SKM-1 treated with dmso at 0.1 percent for 144 hours (cell line): Measurements from ENCODE around the gene USP6NL.

ENCODE experiments used
- DNase-seq: peaks from one replicate; lab custom pipeline; 2025; ENCODE audit not compliant: unreplicated experiment; lab: John Stamatoyannopoulos, UW

USP6NL gene

GRCh38 chr10:11483201-11484148 is 128.0 kb downstream of the USP6NL start:
- DNase-seq = peak; percentile 1

- DNase-seq = no peak
Observed at GRCh38 chr10:11482306-11482705, 129.1 kb downstream of the USP6NL start.

- DNase-seq = no peak
Observed at GRCh38 chr10:11480687-11481086, 130.8 kb downstream of the USP6NL start.

GRCh38 chr10:11479300-11479699 is 132.2 kb downstream of the USP6NL start:
- no peak for DNase-seq

- DNase-seq = no peak
Observed at GRCh38 chr10:11478807-11479206, 132.6 kb downstream of the USP6NL start.

GRCh38 chr10:11475831-11476434 is 135.5 kb downstream of the USP6NL start:
- DNase-seq = no peak

- no peak for DNase-seq
Observed at GRCh38 chr10:11473128-11473760, 138.2 kb downstream of the USP6NL start.

- peak; percentile 21 for DNase-seq
Observed at GRCh38 chr10:11472158-11472753, 139.2 kb downstream of the USP6NL start.

- DNase-seq = no peak
Observed at GRCh38 chr10:11469575-11470391, 141.7 kb downstream of the USP6NL start.

- no peak for DNase-seq
Observed at GRCh38 chr10:11468126-11468742, 143.2 kb downstream of the USP6NL start.

GRCh38 chr10:11465406-11465805 is 146.0 kb downstream of the USP6NL start:
- DNase-seq = no peak

- no peak for DNase-seq
Observed at GRCh38 chr10:11463111-11463510, 148.3 kb downstream of the USP6NL start.

GRCh38 chr10:11462071-11462470 is 149.4 kb downstream of the USP6NL start:
- DNase-seq = no peak

GRCh38 chr10:11457336-11457735 is 154.1 kb downstream of the USP6NL start:
- no peak for DNase-seq

- no peak for DNase-seq
Observed at GRCh38 chr10:11454958-11455566, 156.4 kb downstream of the USP6NL start.

- DNase-seq = no peak
Observed at GRCh38 chr10:11454160-11454559, 157.3 kb downstream of the USP6NL start.

GRCh38 chr10:11451640-11452260 is 159.7 kb downstream of the USP6NL start:
- no peak for DNase-seq

GRCh38 chr10:11450427-11450826 is 161.0 kb downstream of the USP6NL start:
- DNase-seq = no peak

GRCh38 chr10:11449761-11450160 is 161.7 kb downstream of the USP6NL start:
- no peak for DNase-seq
